ENCODE results near the gene WFDC1.

The WFDC1 gene

DNA sequence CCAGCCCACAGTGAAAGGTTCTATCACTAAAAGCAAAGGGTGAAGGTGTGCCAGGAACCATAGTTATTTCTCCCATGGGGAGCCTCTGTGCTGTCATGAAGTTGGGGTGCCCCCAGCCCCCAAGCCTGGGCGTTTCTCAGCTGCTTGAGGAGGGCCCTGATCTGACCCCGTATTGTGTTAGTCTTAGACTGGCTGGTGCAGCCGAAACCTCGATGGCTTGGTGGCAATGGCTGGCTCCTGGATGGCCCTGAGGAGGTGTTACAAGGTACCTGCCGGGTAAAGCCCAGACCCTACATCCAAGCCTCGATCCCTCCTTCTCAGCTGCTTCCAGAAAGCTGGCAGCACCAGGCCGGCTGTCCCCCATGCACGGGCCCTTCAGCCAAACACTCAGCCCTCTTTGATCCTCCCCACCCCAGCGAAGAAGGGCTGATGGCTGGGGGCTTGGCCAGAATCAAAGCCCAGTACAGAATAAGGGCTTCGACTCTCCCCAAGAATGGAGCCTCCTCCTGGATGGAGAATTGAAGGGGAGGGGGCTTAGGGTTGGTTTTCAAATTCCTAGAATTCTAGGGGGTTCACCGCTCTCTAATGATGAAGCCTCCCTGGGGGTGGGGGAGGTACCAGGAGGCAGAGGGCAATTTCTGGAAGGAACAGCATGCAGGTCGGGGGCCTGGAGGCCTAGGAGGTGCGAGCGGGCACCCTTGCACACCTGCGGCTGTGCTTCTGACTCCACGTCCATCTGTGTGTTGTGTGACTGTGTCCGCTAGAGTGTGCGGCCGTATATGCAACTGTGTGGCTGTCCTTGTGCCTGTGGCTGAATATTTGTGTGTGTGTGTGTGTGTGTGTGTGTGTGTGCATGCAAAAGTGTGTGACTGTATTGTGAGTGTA lies 23.7 kb downstream of the WFDC1 start:
- no peak overlapping the region for H3K27ac Mint-ChIP-seq
- no peaks in the 10 kb centered on the region for H3K4me1 Mint-ChIP-seq (ENCODE audit: low read depth)
- no peaks in the 10 kb centered on the region for H3K9me3 Mint-ChIP-seq
- DNase-seq (ENCODE audit: low spot score): no peak
- peaks cover 11% of the 10 kb centered on the region for H3K27me3 Mint-ChIP-seq (ENCODE audit: low read depth)
- no peaks in the 10 kb centered on the region for H3K36me3 Mint-ChIP-seq (ENCODE audit: low read depth)
- H3K4me3 Mint-ChIP-seq: no peak overlapping the region

DNA sequence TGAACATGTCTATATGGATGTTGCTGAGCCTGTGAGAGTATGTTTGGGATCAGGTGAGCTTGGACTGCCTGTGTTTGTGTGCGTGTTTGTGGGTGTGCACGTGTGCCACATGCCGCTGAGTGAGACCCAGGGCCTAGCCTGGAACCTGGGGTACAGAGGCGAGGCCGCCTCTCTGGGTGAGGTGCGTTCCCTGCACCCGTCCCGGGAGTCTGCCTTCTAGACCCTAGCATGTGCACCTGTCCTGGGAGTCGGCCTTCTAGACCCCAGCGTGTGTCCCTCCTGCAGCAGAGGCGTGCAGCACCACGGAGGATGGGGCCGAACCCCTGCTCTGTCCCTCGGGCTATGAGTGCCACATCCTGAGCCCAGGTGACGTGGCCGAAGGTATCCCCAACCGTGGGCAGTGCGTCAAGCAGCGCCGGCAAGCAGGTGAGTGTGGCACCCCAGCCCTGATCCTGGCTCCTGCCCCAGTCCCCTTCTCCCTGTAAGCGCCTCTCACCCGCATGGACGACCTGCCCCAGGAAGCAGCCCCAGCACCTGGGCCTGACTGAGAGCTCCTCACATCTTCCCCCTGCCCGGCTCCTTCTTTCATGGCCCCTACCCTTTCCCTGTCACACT lies 24.6 kb downstream of the WFDC1 start:
- Mint-ChIP-seq H3K27me3 (ENCODE audit: low read depth) (peaks cover 9% of the 10 kb centered on the region), H3K4me1 (ENCODE audit: low read depth) (no peaks in the 10 kb centered on the region), H3K36me3 (ENCODE audit: low read depth) (no peaks in the 10 kb centered on the region), H3K4me3 (no peak overlapping the region), H3K9me3 (no peaks in the 10 kb centered on the region), H3K27ac (no peak overlapping the region)
- DNase-seq (ENCODE audit: low spot score): no peak

DNA sequence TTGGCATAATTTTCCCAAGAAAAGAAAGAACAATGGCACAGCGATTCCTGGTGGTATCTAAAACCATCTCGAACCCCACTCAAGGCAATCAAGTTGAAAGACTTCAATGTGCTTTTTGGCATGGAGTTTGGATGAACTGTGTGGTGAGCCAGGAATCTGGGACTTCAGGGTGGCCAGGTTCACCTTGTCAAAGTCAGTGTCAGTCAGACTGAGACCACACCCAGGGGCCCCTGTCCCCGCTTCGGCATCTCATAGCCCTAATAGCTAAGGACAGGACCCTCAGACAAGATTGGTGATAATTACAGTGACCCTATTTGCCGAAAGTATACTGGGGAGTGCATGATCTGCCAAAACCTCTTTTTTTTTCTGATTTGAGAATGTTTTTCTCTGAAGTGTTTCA lies 25.8 kb downstream of the WFDC1 start:
- H3K9me3 Mint-ChIP-seq: no peaks in the 10 kb centered on the region
- peaks cover 3% of the 10 kb centered on the region for H3K27me3 Mint-ChIP-seq (ENCODE audit: low read depth)
- H3K36me3 Mint-ChIP-seq (ENCODE audit: low read depth): no peaks in the 10 kb centered on the region
- DNase-seq (ENCODE audit: low spot score): no peak
- H3K4me1 Mint-ChIP-seq (ENCODE audit: low read depth): no peaks in the 10 kb centered on the region
- H3K4me3 Mint-ChIP-seq: no peak overlapping the region
- no peak overlapping the region for H3K27ac Mint-ChIP-seq

DNA sequence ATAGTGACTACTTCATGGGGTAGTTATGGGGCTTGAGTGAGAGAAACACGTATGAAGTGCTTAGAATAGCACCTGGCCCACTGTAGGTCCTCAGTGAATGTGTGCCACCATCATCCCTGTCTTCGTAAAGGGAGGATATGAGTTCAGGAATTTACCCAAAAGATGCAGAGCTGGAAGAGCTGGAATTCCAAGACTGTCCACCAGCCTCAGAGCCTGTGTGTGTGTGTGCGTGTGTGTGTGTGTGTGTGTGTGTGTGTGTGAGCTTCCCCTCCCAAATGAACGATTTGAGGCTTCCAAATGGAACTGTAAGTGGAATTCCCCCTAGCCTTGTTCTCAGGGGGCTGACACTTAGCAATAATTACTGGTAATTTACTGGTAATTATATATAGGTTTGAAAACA lies 27.3 kb downstream of the WFDC1 start:
- H3K27me3 Mint-ChIP-seq (ENCODE audit: low read depth): no peaks in the 10 kb centered on the region
- no peak for DNase-seq (ENCODE audit: low spot score)
- H3K9me3 Mint-ChIP-seq: no peaks in the 10 kb centered on the region
- H3K27ac Mint-ChIP-seq: no peak overlapping the region
- no peak overlapping the region for H3K4me3 Mint-ChIP-seq
- no peaks in the 10 kb centered on the region for H3K4me1 Mint-ChIP-seq (ENCODE audit: low read depth)
- H3K36me3 Mint-ChIP-seq (ENCODE audit: low read depth): no peaks in the 10 kb centered on the region

DNA sequence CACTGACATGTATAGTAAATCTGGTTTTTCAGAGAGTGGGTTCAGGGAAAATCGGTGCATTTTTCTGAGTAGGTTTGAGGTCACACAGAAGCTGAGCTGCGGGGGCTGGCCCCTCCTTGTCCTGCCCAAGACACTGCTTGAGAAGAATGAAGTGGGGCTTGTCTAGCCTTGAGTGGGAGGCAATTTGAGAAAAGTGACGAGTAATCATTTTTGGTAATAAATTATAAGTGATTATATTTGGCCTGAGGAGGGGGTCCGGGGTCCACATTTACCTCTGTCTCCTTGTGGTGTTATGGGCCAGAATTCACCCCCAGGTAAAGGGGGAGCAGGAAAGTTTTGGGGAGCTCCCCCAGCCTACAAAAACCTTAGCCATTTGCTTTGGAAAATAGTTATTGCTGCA lies 28.1 kb downstream of the WFDC1 start:
- Mint-ChIP-seq H3K4me1 (ENCODE audit: low read depth) (no peaks in the 10 kb centered on the region), H3K36me3 (ENCODE audit: low read depth) (no peaks in the 10 kb centered on the region), H3K9me3 (no peaks in the 10 kb centered on the region), H3K27ac (no peak overlapping the region), H3K4me3 (no peak overlapping the region), H3K27me3 (ENCODE audit: low read depth) (no peaks in the 10 kb centered on the region)
- no peak for DNase-seq (ENCODE audit: low spot score)

DNA sequence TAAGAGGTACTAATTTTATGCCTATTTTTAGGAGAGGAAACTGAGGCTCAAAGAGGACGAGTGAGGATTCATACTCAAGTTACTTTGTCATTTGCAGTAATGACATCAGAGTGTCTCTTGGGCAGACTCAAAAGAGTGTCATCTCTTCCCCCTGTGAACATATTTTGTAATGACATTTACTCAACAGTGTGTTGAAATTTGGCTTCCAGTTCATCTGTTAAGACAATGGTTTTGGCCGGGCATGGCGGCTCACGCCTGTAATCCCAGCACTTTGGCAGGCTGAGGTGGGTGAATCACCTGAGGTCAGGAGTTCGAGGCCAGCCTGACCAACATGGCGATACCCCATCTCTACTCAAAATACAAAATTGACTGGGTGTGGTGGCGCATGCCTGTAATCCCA lies 28.9 kb downstream of the WFDC1 start:
- H3K4me3 Mint-ChIP-seq: no peak overlapping the region
- H3K9me3 Mint-ChIP-seq: no peaks in the 10 kb centered on the region
- no peaks in the 10 kb centered on the region for H3K36me3 Mint-ChIP-seq (ENCODE audit: low read depth)
- no peak overlapping the region for H3K27ac Mint-ChIP-seq
- H3K27me3 Mint-ChIP-seq (ENCODE audit: low read depth): no peaks in the 10 kb centered on the region
- DNase-seq (ENCODE audit: low spot score): no peak
- no peaks in the 10 kb centered on the region for H3K4me1 Mint-ChIP-seq (ENCODE audit: low read depth)

DNA sequence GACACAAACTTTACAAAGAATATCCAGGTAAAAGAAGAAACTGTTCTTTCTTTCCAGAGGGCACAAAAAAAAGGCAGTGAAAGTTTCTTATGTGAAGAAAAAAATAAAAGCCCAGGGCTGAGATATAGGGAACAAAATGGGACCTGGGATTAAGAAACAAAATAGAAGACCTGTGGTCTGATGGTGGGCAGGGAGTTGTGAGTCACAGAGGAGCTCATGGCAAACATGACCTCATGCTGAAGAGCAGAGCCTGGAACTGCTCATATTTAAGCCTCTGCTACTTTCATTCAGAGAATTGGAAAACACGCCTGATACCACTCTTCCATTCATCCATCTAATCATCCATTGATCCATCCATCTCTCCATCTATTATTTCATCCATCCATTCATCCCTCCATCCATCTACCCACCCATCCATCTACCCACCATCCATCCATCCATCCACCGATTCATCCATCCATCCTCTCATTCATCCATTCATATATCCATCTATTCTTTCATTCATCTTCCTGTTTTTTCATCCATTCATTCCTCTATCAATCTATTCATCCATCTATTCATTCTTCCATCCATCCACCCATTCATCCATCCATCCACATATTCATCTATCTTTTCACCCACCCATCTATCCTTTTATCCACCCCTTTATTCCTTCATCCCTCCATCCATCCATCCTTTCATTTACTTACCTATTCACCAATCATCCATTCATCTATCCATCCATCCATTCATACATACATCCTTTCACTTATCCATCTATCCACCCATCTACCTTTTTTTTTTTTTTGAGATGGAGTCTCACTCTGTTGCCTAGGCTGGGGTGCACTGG lies 30.0 kb downstream of the WFDC1 start:
- no peaks in the 10 kb centered on the region for H3K9me3 Mint-ChIP-seq
- H3K36me3 Mint-ChIP-seq (ENCODE audit: low read depth): no peaks in the 10 kb centered on the region
- no peak overlapping the region for H3K27ac Mint-ChIP-seq
- no peaks in the 10 kb centered on the region for H3K27me3 Mint-ChIP-seq (ENCODE audit: low read depth)
- no peak for DNase-seq (ENCODE audit: low spot score)
- H3K4me1 Mint-ChIP-seq (ENCODE audit: low read depth): no peaks in the 10 kb centered on the region
- H3K4me3 Mint-ChIP-seq: no peak overlapping the region

DNA sequence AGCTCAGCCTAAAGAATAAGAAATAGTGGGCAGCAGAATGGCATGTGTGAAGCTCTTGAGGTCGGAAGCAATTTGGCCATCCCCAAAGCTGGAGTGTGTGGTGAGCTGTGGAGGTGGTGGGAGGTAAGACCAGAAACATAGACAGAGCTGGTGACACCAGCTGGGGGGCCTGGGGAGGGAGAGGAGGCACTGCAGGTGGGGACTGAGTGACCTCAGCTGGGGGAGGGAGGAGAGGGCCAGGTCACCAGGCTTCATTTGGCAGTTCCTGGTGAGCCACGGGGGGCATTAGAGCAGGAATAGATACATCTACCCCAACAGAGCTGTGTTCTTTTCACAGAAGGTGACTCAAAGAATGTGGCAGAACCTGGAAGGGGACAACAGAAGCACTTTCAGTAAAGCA lies 31.9 kb downstream of the WFDC1 start:
- H3K4me3 Mint-ChIP-seq: no peak overlapping the region
- H3K27me3 Mint-ChIP-seq (ENCODE audit: low read depth): no peaks in the 10 kb centered on the region
- no peaks in the 10 kb centered on the region for H3K4me1 Mint-ChIP-seq (ENCODE audit: low read depth)
- H3K36me3 Mint-ChIP-seq (ENCODE audit: low read depth): no peaks in the 10 kb centered on the region
- no peaks in the 10 kb centered on the region for H3K9me3 Mint-ChIP-seq
- no peak overlapping the region for H3K27ac Mint-ChIP-seq
- DNase-seq (ENCODE audit: low spot score): no peak

DNA sequence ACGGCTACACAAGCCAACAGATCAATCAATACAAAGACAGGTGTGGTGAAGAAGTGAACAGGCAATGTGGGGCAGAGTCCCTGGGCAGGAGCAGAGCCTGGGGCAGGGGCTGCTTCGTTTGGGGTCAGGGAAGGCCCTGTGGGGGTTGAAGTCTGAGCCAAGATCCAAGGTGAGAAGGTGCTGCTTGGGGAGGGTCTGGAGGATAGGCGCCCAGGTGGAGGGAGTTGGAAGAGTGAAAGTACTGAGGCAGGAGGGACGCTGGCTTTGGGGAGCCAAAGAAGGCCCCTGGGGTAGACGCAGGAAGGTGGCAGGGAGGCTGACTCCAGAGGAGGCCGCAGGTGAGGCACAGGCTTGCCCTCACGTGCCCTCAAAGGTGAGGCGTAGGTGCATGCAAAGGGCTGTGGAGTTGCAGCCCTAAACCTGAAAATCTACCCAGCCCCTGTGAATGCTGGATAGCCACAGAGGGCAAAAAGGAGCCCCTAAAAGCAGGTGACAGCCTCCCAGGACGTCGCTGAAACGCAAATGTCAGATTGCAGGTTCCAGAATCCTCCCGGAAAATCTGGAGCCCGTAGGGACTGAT lies 33.3 kb downstream of the WFDC1 start:
- no peak overlapping the region for H3K4me3 Mint-ChIP-seq
- no peaks in the 10 kb centered on the region for H3K4me1 Mint-ChIP-seq (ENCODE audit: low read depth)
- no peak overlapping the region for H3K27ac Mint-ChIP-seq
- no peaks in the 10 kb centered on the region for H3K36me3 Mint-ChIP-seq (ENCODE audit: low read depth)
- no peaks in the 10 kb centered on the region for H3K9me3 Mint-ChIP-seq
- no peaks in the 10 kb centered on the region for H3K27me3 Mint-ChIP-seq (ENCODE audit: low read depth)
- DNase-seq (ENCODE audit: low spot score): no peak

DNA sequence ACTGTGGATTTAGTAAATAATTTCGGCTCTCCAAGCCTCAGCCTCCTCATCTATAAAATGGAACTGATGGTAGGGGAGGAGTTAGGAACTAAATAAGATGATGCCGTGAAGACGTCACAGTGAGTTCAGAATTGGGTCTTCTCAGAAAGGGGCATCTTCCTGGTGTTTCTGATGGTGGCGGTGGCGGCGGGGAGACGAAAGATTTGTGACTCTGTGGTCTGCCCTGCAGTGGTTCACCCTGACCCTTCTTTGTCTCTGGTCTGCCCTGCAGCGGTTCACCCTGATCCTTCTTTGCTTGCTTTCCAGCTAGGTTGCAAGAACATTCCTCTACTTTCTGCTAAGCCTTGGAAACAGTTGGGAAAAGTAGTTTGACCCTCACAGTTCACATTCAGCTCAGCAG lies 34.3 kb downstream of the WFDC1 start:
- no peaks in the 10 kb centered on the region for H3K36me3 Mint-ChIP-seq (ENCODE audit: low read depth)
- H3K4me1 Mint-ChIP-seq (ENCODE audit: low read depth): no peaks in the 10 kb centered on the region
- no peak overlapping the region for H3K4me3 Mint-ChIP-seq
- no peaks in the 10 kb centered on the region for H3K9me3 Mint-ChIP-seq
- H3K27me3 Mint-ChIP-seq (ENCODE audit: low read depth): no peaks in the 10 kb centered on the region
- no peak for DNase-seq (ENCODE audit: low spot score)
- H3K27ac Mint-ChIP-seq: no peak overlapping the region

DNA sequence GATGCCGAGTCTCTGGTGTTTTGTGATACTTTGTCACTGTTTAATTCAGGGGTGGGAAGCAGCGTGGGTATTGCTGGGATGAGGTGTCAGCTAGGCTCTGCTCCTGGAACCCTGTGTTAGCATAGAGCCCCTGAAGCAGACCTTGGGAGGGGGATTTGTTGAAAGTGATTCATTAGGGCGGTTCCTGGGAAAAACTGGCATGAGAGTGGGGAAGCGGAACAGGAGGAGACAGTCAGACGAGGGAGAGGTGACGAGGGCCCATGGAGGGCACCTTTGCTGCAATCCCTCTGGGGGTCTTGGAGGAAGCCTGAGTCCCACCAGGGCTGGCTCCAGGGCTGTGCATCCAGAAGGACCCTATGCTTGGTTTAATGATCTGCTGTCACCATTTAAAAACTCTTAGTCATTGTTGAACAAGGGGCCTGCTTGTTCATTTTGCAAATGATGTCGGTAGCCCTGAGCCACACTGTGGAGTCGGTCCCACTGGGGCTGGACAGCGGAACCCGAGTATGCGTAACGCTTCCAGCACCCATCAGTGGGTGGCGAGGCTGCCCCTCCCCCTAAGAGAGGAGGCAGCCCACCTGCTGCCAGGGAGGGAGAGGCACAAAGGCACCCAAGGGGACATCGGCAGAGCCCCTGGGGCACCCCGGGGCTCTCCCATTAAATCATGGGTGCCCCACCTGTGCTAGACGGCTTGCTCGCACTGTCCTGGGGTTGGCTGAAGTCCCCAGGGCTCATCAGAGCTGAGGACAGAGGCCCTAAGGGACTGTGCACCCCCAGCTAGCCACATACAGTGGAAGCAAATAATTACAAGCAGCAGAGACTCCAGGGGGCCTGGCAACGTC lies 35.4 kb downstream of the WFDC1 start:
- H3K9me3 Mint-ChIP-seq: no peaks in the 10 kb centered on the region
- H3K27me3 Mint-ChIP-seq (ENCODE audit: low read depth): no peaks in the 10 kb centered on the region
- no peak overlapping the region for H3K4me3 Mint-ChIP-seq
- no peak for DNase-seq (ENCODE audit: low spot score)
- no peaks in the 10 kb centered on the region for H3K4me1 Mint-ChIP-seq (ENCODE audit: low read depth)
- no peaks in the 10 kb centered on the region for H3K36me3 Mint-ChIP-seq (ENCODE audit: low read depth)
- H3K27ac Mint-ChIP-seq: no peak overlapping the region

DNA sequence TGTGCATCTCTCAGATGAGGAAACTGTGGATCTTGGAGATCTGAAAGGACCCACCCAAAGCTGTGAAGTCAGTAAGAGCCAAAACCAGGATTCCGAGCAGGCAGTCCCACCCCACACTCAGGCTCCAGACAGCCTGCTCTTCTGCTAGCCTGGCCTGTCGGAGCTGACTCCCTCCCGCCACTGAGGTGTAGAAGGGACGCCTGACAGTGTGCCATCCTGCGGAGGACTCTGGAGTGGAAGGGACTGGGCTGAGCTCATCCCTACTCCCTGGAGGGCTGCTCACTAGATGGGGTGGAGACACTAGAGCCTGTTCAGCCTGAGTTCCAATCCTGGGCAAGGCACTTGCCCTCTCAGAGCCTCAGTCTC lies 36.0 kb downstream of the WFDC1 start:
- DNase-seq (ENCODE audit: low spot score): no peak
- Mint-ChIP-seq H3K4me3 (no peak overlapping the region), H3K36me3 (ENCODE audit: low read depth) (no peaks in the 10 kb centered on the region), H3K27me3 (ENCODE audit: low read depth) (peaks cover 4% of the 10 kb centered on the region), H3K9me3 (no peaks in the 10 kb centered on the region), H3K4me1 (ENCODE audit: low read depth) (no peaks in the 10 kb centered on the region), H3K27ac (no peak overlapping the region)

DNA sequence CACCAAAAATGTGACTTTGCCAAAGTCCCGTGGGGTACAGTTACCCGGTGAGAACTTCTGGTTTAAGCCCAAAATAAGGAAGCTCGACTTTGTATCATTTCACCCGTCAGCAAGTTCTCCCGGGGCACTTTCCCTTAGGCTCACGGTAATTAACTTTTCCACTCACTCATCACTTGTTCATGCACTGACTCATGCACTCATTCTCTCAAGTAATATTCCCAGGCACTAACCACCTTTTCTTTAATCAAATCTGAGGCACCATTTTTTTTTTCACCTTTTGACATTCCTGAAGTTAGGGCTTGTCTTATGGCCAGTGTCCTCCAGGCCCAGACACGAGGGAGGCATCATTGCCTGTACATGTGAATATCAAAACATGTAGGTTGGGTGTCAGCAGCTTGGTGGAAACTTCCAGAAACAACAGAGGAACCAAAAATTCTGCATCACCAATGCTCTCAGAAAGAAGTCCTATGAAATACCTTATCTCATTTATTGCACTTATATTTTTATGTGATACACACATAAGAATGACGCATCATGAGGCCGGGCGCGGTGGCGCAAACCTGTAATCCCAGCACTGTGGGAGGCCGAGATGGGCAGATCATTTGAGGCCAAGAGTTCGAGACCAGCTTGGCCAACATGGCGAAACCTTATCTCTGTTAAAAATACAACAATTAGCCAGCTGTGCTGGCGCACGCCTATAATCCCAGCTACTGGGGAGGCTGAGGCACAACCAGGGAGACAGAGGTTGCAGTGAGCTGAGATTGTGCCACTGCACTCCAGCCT lies 37.5 kb downstream of the WFDC1 start:
- H3K4me1 Mint-ChIP-seq (ENCODE audit: low read depth): no peaks in the 10 kb centered on the region
- no peak overlapping the region for H3K4me3 Mint-ChIP-seq
- H3K9me3 Mint-ChIP-seq: no peaks in the 10 kb centered on the region
- no peak for DNase-seq (ENCODE audit: low spot score)
- H3K27ac Mint-ChIP-seq: no peak overlapping the region
- peaks cover 7% of the 10 kb centered on the region for H3K27me3 Mint-ChIP-seq (ENCODE audit: low read depth)
- H3K36me3 Mint-ChIP-seq (ENCODE audit: low read depth): no peaks in the 10 kb centered on the region
